HUES48 (cell line): ENCODE measurements around the gene RANBP10.
"Not testable (repeated sequence)": the region's sequence is repeated elsewhere in the genome, so short reads cannot be mapped to it uniquely, and the experiment has no call there.

Experiments
- H3K27ac ChIP-seq: one replicate; pipeline ENCODE4 v1.7.0; 2013; ENCODE audit warnings: low read depth, low read length, inconsistent platforms
- H3K27me3 ChIP-seq: 2 replicates; pipeline ENCODE4 v1.6.1; 2013; ENCODE audit warnings: mild to moderate bottlenecking, low read length; ENCODE audit not compliant: control insufficient read depth, insufficient read depth
- H3K36me3 ChIP-seq: 2 replicates; pipeline ENCODE4 v1.6.1; 2013; ENCODE audit warnings: low read length; ENCODE audit not compliant: control insufficient read depth, insufficient read depth
- H3K4me1 ChIP-seq: 2 replicates; pipeline ENCODE4 v1.6.1; 2013; ENCODE audit warnings: mild to moderate bottlenecking, low read length; ENCODE audit not compliant: control insufficient read depth, insufficient read depth
- H3K4me3 ChIP-seq: 2 replicates; pipeline ENCODE4 v1.5.1; 2013; ENCODE audit warnings: mild to moderate bottlenecking, low read depth, low read length
- H3K9ac ChIP-seq: 2 replicates; pipeline ENCODE4 v1.6.1; 2013; ENCODE audit warnings: mild to moderate bottlenecking, low read depth, low read length, moderate library complexity
- H3K9me3 ChIP-seq: 2 replicates; pipeline ENCODE4 v1.6.1; 2013; ENCODE audit warnings: low read length; ENCODE audit not compliant: control insufficient read depth, insufficient read depth

Gene RANBP10

DNA sequence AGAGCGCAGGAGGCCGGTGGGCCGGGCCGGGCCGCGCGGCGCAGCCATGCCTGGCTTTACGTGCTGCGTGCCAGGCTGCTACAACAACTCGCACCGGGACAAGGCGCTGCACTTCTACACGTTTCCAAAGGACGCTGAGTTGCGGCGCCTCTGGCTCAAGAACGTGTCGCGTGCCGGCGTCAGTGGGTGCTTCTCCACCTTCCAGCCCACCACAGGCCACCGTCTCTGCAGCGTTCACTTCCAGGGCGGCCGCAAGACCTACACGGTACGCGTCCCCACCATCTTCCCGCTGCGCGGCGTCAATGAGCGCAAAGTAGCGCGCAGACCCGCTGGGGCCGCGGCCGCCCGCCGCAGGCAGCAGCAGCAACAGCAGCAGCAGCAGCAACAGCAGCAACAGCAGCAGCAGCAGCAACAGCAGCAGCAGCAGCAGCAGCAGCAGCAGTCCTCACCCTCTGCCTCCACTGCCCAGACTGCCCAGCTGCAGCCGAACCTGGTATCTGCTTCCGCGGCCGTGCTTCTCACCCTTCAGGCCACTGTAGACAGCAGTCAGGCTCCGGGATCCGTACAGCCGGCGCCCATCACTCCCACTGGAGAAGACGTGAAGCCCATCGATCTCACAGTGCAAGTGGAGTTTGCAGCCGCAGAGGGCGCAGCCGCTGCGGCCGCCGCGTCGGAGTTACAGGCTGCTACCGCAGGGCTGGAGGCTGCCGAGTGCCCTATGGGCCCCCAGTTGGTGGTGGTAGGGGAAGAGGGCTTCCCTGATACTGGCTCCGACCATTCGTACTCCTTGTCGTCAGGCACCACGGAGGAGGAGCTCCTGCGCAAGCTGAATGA lies 36.4 kb upstream of the RANBP10 start:
- H3K27me3 ChIP-seq: no peaks in the 10 kb centered on the region
- peak overlapping the region; percentile 84 for H3K4me3 ChIP-seq
- peak overlapping the region; percentile 66 for H3K9ac ChIP-seq
- no peaks in the 10 kb centered on the region for H3K9me3 ChIP-seq
- peaks cover 29% of the 10 kb centered on the region for H3K4me1 ChIP-seq
- peaks cover 8% of the 10 kb centered on the region; the same call in 1 of the 2 replicates for H3K36me3 ChIP-seq
- peak overlapping the region; percentile 96 for H3K27ac ChIP-seq

GRCh38 chr16:67841816-67842508 lies 35.6 kb upstream of the RANBP10 start, which contains the start of gene THAP11:
TSS of gene THAP11 (plus strand) at chr16:67842320. CDS start at chr16:67842555, 235 bp downstream.
- Histone ChIP-seq H3K9ac (peak within 1 kb of the TSS; percentile 68), H3K4me3 (peak within 1 kb of the TSS; percentile 84), H3K27ac (peak within 1 kb of the TSS; percentile 96), H3K9me3 (no peaks in the 10 kb centered on the region), H3K36me3 (peaks cover 8% of the 10 kb centered on the region; the same call in 1 of the 2 replicates), H3K27me3 (no peaks in the 10 kb centered on the region), H3K4me1 (peaks cover 29% of the 10 kb centered on the region)

- H3K27ac ChIP-seq: peak overlapping the region; percentile 96
- H3K9me3 ChIP-seq: no peaks in the 10 kb centered on the region
- H3K27me3 ChIP-seq: no peaks in the 10 kb centered on the region
- H3K36me3 ChIP-seq: peaks cover 8% of the 10 kb centered on the region; the same call in 1 of the 2 replicates
- peak overlapping the region; percentile 68 for H3K9ac ChIP-seq
- H3K4me3 ChIP-seq: peak overlapping the region; percentile 84; the same call in 1 of the 2 replicates
- peaks cover 29% of the 10 kb centered on the region for H3K4me1 ChIP-seq
These were observed 34.9 kb upstream of the RANBP10 start for GRCh38 chr16:67841198-67841815.

- no peak overlapping the region for H3K4me3 ChIP-seq
- H3K27me3 ChIP-seq: no peaks in the 10 kb centered on the region
- no peaks in the 10 kb centered on the region for H3K9me3 ChIP-seq
- no peak overlapping the region for H3K27ac ChIP-seq
- H3K9ac ChIP-seq: no peak overlapping the region
- peaks cover 8% of the 10 kb centered on the region for H3K4me1 ChIP-seq
- H3K36me3 ChIP-seq: no peaks in the 10 kb centered on the region
These were observed 31.5 kb upstream of the RANBP10 start for GRCh38 chr16:67837811-67838210.

DNA sequence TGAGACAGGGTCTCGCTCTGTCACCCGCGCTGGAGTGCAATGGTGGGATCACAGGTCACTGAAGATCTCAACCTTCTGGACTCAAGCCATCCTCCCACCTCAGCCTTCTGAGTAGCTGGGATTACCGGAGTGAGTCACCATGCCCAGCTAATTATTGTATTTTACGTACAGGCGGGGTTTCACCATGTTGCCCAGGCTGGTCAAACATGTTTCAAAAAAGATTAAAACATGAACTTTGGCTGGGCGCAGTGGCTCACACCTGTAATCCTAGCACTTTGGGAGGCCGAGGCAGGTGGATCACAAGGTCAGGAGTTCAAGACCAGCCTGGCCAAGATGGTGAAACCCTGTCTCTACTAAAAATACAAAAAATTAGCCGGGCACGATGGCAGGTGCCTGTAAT lies 30.8 kb upstream of the RANBP10 start:
- H3K9ac ChIP-seq, H3K27me3 ChIP-seq, H3K4me1 ChIP-seq, H3K4me3 ChIP-seq, H3K9me3 ChIP-seq, H3K27ac ChIP-seq, H3K36me3 ChIP-seq: not testable (repeated sequence)

DNA sequence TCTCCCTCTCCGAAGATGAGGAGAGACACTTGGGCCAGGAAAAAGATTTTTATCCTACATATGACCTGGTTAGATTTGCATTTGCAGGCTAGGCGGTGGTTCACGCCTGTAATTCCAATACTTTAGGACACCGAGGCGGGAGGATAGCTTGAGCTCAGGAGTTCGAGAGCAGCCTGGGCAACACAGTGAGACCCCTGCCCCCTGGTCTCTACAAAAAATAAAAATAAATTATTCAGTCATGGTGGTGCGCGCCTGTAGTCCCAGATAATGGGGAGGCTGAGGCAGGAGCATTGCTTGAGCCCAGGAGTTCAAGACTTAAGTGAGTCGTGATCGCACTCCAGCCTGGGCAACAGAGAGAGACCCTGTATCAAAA lies 27.9 kb upstream of the RANBP10 start:
- Histone ChIP-seq H3K4me1 (peaks cover 3% of the 10 kb centered on the region; the same call in 1 of the 2 replicates), H3K36me3 (peaks cover 31% of the 10 kb centered on the region), H3K9me3 (no peaks in the 10 kb centered on the region), H3K4me3 (peak overlapping the region; percentile 78), H3K27ac (no peak overlapping the region), H3K9ac (0 out of 2 replicates have a peak overlapping the region, but pooled peaks have one; percentile 40), H3K27me3 (no peaks in the 10 kb centered on the region)

DNA sequence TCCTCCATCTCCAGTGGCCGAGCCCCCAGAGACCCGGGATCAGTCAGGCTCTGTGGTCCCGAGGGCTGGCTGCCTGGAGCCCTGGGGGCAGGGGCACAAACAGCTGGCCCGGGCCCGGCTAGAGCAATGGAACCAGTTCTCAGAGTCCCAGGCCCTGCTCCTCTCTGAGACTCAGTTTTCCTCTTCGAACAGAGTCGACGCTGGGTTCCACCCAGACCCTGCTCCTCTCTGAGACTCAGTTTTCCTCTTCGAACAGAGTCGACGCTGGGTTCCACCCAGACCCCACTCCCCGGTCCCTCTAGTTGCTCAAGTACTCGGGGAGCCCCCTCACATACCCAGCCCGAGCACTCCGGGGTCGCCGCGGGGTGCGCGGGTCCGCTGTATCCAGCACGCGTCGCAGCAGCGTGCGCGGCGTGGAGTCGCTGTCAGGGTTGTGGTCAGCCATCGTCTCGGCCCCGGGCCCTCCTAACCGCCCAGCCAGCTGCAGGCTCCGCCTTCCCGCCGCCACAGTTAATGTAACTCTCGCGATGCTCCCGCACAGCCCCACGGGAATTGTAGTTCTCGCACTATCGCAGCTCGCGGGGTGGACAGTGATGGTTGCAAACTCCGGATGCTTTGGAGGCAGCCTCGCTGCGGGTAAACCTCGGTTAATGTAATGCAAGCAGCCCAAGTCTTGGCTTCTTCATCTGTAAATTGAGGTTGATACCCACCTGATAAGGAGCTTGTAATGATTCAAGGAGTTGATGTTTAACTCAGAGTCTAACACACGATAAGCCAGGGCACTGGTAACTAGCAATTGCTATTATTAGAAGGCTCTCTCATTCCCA lies 27.3 kb upstream of the RANBP10 start:
- peaks cover 3% of the 10 kb centered on the region; the same call in 1 of the 2 replicates for H3K4me1 ChIP-seq
- H3K36me3 ChIP-seq: peaks cover 37% of the 10 kb centered on the region
- no peak overlapping the region for H3K27ac ChIP-seq
- H3K27me3 ChIP-seq: no peaks in the 10 kb centered on the region
- H3K9me3 ChIP-seq: no peaks in the 10 kb centered on the region
- peak overlapping the region; percentile 56 for H3K9ac ChIP-seq
- H3K4me3 ChIP-seq: peak overlapping the region; percentile 78

DNA sequence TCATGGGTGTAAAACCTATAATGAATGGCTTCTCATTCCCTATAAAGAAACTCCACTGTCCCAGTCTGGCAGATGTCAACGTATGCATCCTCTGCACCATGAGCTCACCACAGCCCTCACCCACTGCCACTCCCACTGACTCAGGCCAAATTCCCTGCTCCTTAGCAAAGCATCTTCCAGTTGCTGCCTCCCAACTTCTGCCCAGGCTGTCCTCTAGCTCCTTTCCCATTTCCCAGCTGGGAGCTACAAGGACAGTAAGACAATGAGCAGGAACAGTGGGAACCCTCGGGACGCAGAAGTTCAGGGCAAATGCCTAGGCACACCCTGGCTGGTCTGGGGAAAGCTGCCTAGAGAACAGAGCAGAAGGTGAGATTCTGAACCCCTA lies 26.7 kb upstream of the RANBP10 start:
- Histone ChIP-seq H3K9me3 (no peaks in the 10 kb centered on the region), H3K4me3 (peak overlapping the region; percentile 78), H3K27ac (no peak overlapping the region), H3K9ac (peak overlapping the region; percentile 56), H3K4me1 (peaks cover 3% of the 10 kb centered on the region; the same call in 1 of the 2 replicates), H3K27me3 (no peaks in the 10 kb centered on the region), H3K36me3 (peaks cover 43% of the 10 kb centered on the region)

- Histone ChIP-seq H3K4me1 (peaks cover 3% of the 10 kb centered on the region; the same call in 1 of the 2 replicates), H3K4me3 (no peak overlapping the region), H3K27me3 (no peaks in the 10 kb centered on the region), H3K9ac (no peak overlapping the region), H3K27ac (no peak overlapping the region), H3K36me3 (peaks cover 67% of the 10 kb centered on the region), H3K9me3 (no peaks in the 10 kb centered on the region)
These were observed 22.3 kb upstream of the RANBP10 start for GRCh38 chr16:67828651-67829050.

DNA sequence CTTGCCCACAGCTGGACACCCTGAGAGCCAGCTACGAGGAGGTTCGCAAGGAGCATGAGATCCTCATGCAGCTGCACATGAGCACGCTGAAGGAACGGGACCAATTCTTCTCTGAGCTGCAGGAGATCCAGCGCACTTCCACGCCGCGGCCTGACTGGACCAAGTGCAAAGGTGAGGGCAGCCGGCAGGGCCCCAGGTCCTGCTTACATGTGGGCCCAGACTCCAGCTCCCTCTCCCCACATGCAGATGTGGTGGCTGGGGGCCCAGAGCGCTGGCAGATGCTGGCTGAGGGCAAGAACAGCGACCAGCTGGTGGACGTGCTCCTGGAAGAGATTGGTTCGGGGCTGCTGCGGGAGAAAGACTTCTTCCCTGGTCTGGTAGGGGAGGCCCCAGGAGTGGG lies 19.5 kb upstream of the RANBP10 start:
- no peak overlapping the region for H3K27ac ChIP-seq
- peaks cover 53% of the 10 kb centered on the region for H3K36me3 ChIP-seq
- no peaks in the 10 kb centered on the region for H3K9me3 ChIP-seq
- H3K4me3 ChIP-seq: no peak overlapping the region
- H3K4me1 ChIP-seq: no peaks in the 10 kb centered on the region
- no peaks in the 10 kb centered on the region for H3K27me3 ChIP-seq
- no peak overlapping the region for H3K9ac ChIP-seq
